Endodermal cell (in vitro differentiated cells): ENCODE data around the gene BTBD9. TPM values are rescaled to one million over a fixed set of nuclear protein-coding genes. Genes with fewer than 3 reads are reported as not detected.

Experiments
- DNase-seq: peaks from one replicate; pipeline ENCODE4 v3.0.0-alpha.2; 2017
- H3K27ac ChIP-seq: 2 replicates; pipeline ENCODE4 v1.5.1; 2013; ENCODE audit warnings: mild to moderate bottlenecking, low read depth, low read length, moderate library complexity
- H3K27me3 ChIP-seq: 2 replicates; pipeline ENCODE4 v1.6.1; 2013; ENCODE audit warnings: mild to moderate bottlenecking, low read length, moderate library complexity; ENCODE audit not compliant: insufficient read depth, control insufficient read depth, poor library complexity, severe bottlenecking
- H3K36me3 ChIP-seq: 2 replicates; pipeline ENCODE4 v1.7.0; 2013; ENCODE audit warnings: mild to moderate bottlenecking, low read length, moderate library complexity; ENCODE audit not compliant: control insufficient read depth, insufficient read depth
- H3K4me1 ChIP-seq: one replicate; pipeline ENCODE4 v1.7.0; 2013; ENCODE audit warnings: low read length; ENCODE audit not compliant: control insufficient read depth, insufficient read depth
- H3K4me3 ChIP-seq: 2 replicates; pipeline ENCODE4 v1.5.1; 2013; ENCODE audit warnings: mild to moderate bottlenecking, low read length, moderate library complexity
- H3K9ac ChIP-seq: 2 replicates; pipeline ENCODE4 v1.6.1; 2013; ENCODE audit warnings: mild to moderate bottlenecking, low read length, moderate library complexity; ENCODE audit not compliant: poor library complexity, severe bottlenecking; ENCODE audit errors: extremely low read depth
- H3K9me3 ChIP-seq: 2 replicates; pipeline ENCODE4 v1.6.1; 2013; ENCODE audit warnings: mild to moderate bottlenecking, low read length, moderate library complexity; ENCODE audit not compliant: control insufficient read depth
- H3K27ac Mint-ChIP-seq: 2 replicates; pipeline ENCODE4 v1.8.0; 2020; ENCODE audit warnings: mixed read lengths
- H3K27me3 Mint-ChIP-seq: 2 replicates; pipeline ENCODE4 v1.8.0; 2021; ENCODE audit warnings: mild to moderate bottlenecking, mixed read lengths; ENCODE audit not compliant: insufficient read depth
- H3K36me3 Mint-ChIP-seq: 2 replicates; pipeline ENCODE4 v1.8.0; 2020; ENCODE audit warnings: low read depth, mixed read lengths
- H3K4me1 Mint-ChIP-seq: 2 replicates; pipeline ENCODE4 v1.8.0; 2020; ENCODE audit warnings: mixed read lengths
- H3K4me3 Mint-ChIP-seq: 2 replicates; pipeline ENCODE4 v1.8.0; 2020; ENCODE audit warnings: mild to moderate bottlenecking, moderate library complexity, mixed read lengths
- H3K9me3 Mint-ChIP-seq: 2 replicates; pipeline ENCODE4 v1.8.0; 2020; ENCODE audit warnings: mild to moderate bottlenecking, mixed read lengths
- WGBS, 2 experiments: methylation state at CpG; one replicate each; pipeline versions ENCODE4 v1.1.5 to v1.1.7; 2013; ENCODE audit warnings: missing lambda C conversion rate in 2 of 2, mixed read lengths in 1 of 2; ENCODE audit not compliant: insufficient coverage in 1 of 2, insufficient read length in 1 of 2; 5-methylcytosine and 5-hydroxymethylcytosine counted together
- total RNA-seq, 2 donors: library from RNA; stranded (reverse); fragmentation: NEBNext Ultra II Directional in 1 of 2; extraction: Animal tissue kit (Norgen Biotek cat#: 25700) in 1 of 2; gene quantifications; 2 replicates in 1 of 2; 3 replicates in 1 of 2; pipeline ENCODE4 v1.2.1, GENCODE V29; 2021
- TF ChIP-seq, protein P1 (sequence below): fragments of 200-600 bp; sonication (generic); conservative IDR thresholded peaks from 2 replicates; pipeline ENCODE4 v1.5.0; 2021; ENCODE audit warnings: antibody characterized with exemption, mild to moderate bottlenecking

BTBD9 gene
- total RNA-seq, 2 donors from 2014 or later: 7.6 to 12.3 TPM

DNA sequence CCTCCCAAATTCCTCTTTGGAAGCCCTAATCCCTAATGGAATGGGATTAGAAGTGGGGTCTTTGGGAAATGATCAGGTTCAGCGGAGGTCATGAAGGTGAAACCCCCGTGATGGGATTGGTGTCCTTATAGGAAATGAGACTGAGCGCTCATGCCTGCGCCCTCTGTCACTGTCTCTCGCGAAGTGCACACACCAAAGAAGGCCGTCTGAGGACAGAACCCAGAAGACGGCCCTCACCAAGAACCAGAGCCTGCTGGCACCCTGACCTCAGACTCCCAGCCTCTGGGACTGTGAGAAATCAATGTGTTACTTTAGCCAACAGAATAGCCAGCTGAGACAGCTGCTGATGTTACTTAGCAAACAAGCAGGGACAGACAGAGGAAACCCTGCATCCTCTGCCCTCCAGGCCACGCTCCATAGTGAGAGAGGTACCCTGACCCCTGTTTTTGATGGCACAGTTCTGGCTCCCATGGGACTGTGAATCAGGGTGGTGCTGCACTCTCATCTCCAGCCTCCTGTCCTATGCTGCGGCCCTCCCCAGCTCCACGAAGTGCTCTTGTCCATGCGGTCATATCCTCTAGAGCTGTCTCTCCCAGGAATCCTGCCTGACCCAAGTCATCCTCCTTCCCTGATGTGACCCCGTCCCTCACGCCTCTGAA is 450.9 kb downstream of the BTBD9 start:
- DNase-seq: no peak

DNA sequence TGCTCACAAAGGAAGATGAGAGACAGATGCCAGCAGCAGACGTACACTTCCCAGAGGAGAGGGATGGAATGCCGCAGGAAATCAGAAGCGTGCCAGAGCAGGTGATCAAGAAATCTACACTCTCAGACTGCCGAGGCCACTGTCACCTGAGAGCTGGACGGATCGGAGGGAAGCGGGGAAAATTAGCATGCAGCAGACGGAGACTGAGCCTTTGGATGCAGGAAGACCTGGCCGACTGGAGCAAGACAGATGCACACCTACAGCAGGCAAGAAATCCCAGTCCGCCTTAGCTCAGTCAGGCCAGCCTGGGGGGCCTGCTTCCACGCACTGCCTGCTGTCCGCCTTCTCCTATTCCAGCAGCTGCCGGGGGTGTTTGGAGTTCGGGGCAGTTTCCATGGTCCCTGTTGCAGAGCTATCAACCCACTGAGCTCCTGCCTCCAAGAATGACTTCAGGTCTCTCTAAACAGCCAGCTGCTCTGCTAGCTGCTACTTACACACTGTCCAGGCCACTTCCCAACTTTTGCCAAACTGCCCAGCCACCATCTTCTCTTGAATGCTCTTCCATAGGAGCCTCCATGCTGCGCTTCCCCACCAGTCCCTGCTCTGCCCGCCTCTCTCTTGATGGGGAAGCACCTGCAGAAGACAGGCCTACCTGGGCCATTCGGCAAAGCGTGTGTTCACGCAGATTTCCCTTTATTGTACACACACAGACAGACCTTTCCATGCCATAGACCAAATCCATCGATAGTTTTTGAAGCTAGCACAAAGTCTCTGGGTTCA is 451.7 kb downstream of the BTBD9 start:
- H3K4me1 Mint-ChIP-seq: peaks cover 29% of the 10 kb centered on the region
- H3K4me3 Mint-ChIP-seq: no peak overlapping the region
- TF ChIP-seq, protein P1, sequence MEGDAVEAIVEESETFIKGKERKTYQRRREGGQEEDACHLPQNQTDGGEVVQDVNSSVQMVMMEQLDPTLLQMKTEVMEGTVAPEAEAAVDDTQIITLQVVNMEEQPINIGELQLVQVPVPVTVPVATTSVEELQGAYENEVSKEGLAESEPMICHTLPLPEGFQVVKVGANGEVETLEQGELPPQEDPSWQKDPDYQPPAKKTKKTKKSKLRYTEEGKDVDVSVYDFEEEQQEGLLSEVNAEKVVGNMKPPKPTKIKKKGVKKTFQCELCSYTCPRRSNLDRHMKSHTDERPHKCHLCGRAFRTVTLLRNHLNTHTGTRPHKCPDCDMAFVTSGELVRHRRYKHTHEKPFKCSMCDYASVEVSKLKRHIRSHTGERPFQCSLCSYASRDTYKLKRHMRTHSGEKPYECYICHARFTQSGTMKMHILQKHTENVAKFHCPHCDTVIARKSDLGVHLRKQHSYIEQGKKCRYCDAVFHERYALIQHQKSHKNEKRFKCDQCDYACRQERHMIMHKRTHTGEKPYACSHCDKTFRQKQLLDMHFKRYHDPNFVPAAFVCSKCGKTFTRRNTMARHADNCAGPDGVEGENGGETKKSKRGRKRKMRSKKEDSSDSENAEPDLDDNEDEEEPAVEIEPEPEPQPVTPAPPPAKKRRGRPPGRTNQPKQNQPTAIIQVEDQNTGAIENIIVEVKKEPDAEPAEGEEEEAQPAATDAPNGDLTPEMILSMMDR: no peak
- H3K27me3 ChIP-seq: peaks cover 11% of the 10 kb centered on the region
- peak; percentile 42 for DNase-seq
- H3K4me1 ChIP-seq: peaks cover 6% of the 10 kb centered on the region
- no peaks in the 10 kb centered on the region for H3K36me3 Mint-ChIP-seq
- no peaks in the 10 kb centered on the region for H3K36me3 ChIP-seq
- H3K27ac Mint-ChIP-seq: no peak overlapping the region
- H3K9me3 ChIP-seq: no peaks in the 10 kb centered on the region
- H3K27ac ChIP-seq: no peak overlapping the region
- H3K4me3 ChIP-seq: no peak overlapping the region
- no peak overlapping the region for H3K9ac ChIP-seq
- peaks cover 38% of the 10 kb centered on the region for H3K27me3 Mint-ChIP-seq
- WGBS, 2 experiments: 86 to 93% methylated on average over 20 of the region's 20 CpGs
- H3K9me3 Mint-ChIP-seq: no peaks in the 10 kb centered on the region

More for the DNA sequence above, 450.9 kb downstream of the BTBD9 start:
- Histone ChIP-seq H3K9me3 (no peaks in the 10 kb centered on the region), H3K27me3 (peaks cover 11% of the 10 kb centered on the region), H3K9ac (no peak overlapping the region), H3K36me3 (no peaks in the 10 kb centered on the region), H3K4me3 (no peak overlapping the region), H3K4me1 (peaks cover 6% of the 10 kb centered on the region), H3K27ac (no peak overlapping the region)
- WGBS, 2 experiments: 93 to 95% methylated on average over 14 of the region's 14 CpGs
- TF ChIP-seq, protein P1: no peak
- Mint-ChIP-seq H3K27ac (no peak overlapping the region), H3K4me3 (no peak overlapping the region), H3K27me3 (peaks cover 32% of the 10 kb centered on the region), H3K9me3 (no peaks in the 10 kb centered on the region), H3K36me3 (no peaks in the 10 kb centered on the region), H3K4me1 (peaks cover 35% of the 10 kb centered on the region)

DNA sequence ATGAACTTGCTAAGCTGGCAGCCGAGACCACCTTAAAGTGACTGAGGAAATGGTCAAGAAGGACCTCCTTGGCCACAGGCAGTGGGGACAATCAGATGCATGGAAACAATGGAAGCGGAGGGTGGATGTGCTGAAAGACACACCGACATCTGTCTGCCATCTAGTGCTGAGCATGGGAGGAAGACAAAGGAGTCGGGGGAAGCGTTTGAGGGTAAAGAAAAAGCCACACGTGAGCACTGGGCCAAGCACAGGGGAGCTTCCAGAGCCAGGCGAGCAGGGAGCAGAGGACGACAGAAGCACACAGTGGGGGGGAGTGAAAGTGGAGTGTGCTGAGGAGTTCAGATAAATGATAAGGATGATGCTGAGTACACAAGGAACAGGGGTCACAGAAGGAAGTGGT is 452.4 kb downstream of the BTBD9 start:
- Histone ChIP-seq H3K9me3 (no peaks in the 10 kb centered on the region), H3K27ac (no peak overlapping the region), H3K36me3 (no peaks in the 10 kb centered on the region), H3K4me3 (no peak overlapping the region), H3K9ac (no peak overlapping the region), H3K4me1 (peaks cover 6% of the 10 kb centered on the region), H3K27me3 (peaks cover 11% of the 10 kb centered on the region)
- no peaks in the 10 kb centered on the region for H3K36me3 Mint-ChIP-seq
- peak overlapping the region; percentile 2 for H3K27ac Mint-ChIP-seq
- 48 to 54% methylated on average over 8 of the region's 8 CpGs for WGBS, 2 experiments
- TF ChIP-seq, protein P1: peak; percentile 51
- H3K9me3 Mint-ChIP-seq: no peaks in the 10 kb centered on the region
- H3K4me3 Mint-ChIP-seq: no peak overlapping the region
- peaks cover 23% of the 10 kb centered on the region for H3K4me1 Mint-ChIP-seq
- H3K27me3 Mint-ChIP-seq: peaks cover 38% of the 10 kb centered on the region
- DNase-seq: peak; percentile 67
